ENCODE results near the gene ME1. TPM values are rescaled to one million over a fixed set of nuclear protein-coding genes. Genes with fewer than 3 reads are reported as not detected.
"Not testable (repeated sequence)": the region's sequence is repeated elsewhere in the genome, so short reads cannot be mapped to it uniquely, and the experiment has no call there.

The ME1 gene
- total RNA-seq, 1 donor from 2014 or later: 12.8 TPM

GRCh38 chr6:83343121-83343520 is 87.7 kb downstream of the ME1 start:
- DNase-seq (ENCODE audit: extremely low spot score in 2 of 2): no peak

GRCh38 chr6:83341765-83342164 is 89.1 kb downstream of the ME1 start:
- Histone ChIP-seq H3K36me3 (no peaks in the 10 kb centered on the region), H3K27me3 (no peaks in the 10 kb centered on the region), H3K4me1 (no peaks in the 10 kb centered on the region), H3K27ac (no peak overlapping the region), H3K9me3 (no peaks in the 10 kb centered on the region), H3K4me3 (no peak overlapping the region)
- no peak for DNase-seq (ENCODE audit: extremely low spot score in 2 of 2)
- intact Hi-C loops (cut with DNase I): no loop called here
- TF ChIP-seq, protein P1, sequence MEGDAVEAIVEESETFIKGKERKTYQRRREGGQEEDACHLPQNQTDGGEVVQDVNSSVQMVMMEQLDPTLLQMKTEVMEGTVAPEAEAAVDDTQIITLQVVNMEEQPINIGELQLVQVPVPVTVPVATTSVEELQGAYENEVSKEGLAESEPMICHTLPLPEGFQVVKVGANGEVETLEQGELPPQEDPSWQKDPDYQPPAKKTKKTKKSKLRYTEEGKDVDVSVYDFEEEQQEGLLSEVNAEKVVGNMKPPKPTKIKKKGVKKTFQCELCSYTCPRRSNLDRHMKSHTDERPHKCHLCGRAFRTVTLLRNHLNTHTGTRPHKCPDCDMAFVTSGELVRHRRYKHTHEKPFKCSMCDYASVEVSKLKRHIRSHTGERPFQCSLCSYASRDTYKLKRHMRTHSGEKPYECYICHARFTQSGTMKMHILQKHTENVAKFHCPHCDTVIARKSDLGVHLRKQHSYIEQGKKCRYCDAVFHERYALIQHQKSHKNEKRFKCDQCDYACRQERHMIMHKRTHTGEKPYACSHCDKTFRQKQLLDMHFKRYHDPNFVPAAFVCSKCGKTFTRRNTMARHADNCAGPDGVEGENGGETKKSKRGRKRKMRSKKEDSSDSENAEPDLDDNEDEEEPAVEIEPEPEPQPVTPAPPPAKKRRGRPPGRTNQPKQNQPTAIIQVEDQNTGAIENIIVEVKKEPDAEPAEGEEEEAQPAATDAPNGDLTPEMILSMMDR (IDR thresholded peaks at IDR 0.05): no peak
- no peak for TF ChIP-seq POLR2AphosphoS5 (IDR thresholded peaks at IDR 0.05; ENCODE audit: insufficient read depth in 1 of 2, low read depth in 1 of 2)
- TF ChIP-seq POLR2A (IDR thresholded peaks at IDR 0.05): no peak

More at GRCh38 chr6:83343121-83343520, 87.7 kb downstream of the ME1 start:
- no peaks in the 10 kb centered on the region for H3K9me3 ChIP-seq
- H3K4me3 ChIP-seq: no peak overlapping the region
- H3K27ac ChIP-seq: no peak overlapping the region
- TF ChIP-seq POLR2A (IDR thresholded peaks at IDR 0.05): no peak
- TF ChIP-seq, protein P1 (IDR thresholded peaks at IDR 0.05): no peak
- no peak for TF ChIP-seq POLR2AphosphoS5 (IDR thresholded peaks at IDR 0.05; ENCODE audit: insufficient read depth in 1 of 2, low read depth in 1 of 2)
- no peaks in the 10 kb centered on the region for H3K27me3 ChIP-seq
- no peaks in the 10 kb centered on the region for H3K36me3 ChIP-seq
- H3K4me1 ChIP-seq: no peaks in the 10 kb centered on the region
- intact Hi-C loops (cut with DNase I): no loop called here

- H3K4me1 ChIP-seq; H3K27ac ChIP-seq; H3K9me3 ChIP-seq; H3K27me3 ChIP-seq; H3K36me3 ChIP-seq; H3K4me3 ChIP-seq; DNase-seq (ENCODE audit: extremely low spot score in 2 of 2); intact Hi-C loops (cut with DNase I): not testable (repeated sequence)
Observed at GRCh38 chr6:83333916-83334315, 96.9 kb downstream of the ME1 start.

- TF ChIP-seq POLR2A (IDR thresholded peaks at IDR 0.05): no peak
- TF ChIP-seq, protein P1 (IDR thresholded peaks at IDR 0.05): no peak
- no peak for TF ChIP-seq POLR2AphosphoS5 (IDR thresholded peaks at IDR 0.05; ENCODE audit: insufficient read depth in 1 of 2, low read depth in 1 of 2)
- intact Hi-C loops (cut with DNase I): no loop called here
- Histone ChIP-seq H3K36me3 (no peaks in the 10 kb centered on the region), H3K27ac (no peak overlapping the region), H3K4me3 (no peak overlapping the region), H3K27me3 (no peaks in the 10 kb centered on the region), H3K9me3 (no peaks in the 10 kb centered on the region), H3K4me1 (no peaks in the 10 kb centered on the region)
- DNase-seq (ENCODE audit: extremely low spot score in 2 of 2): no peak
Observed at GRCh38 chr6:83333500-83333899, 97.4 kb downstream of the ME1 start.

- H3K9me3 ChIP-seq: no peaks in the 10 kb centered on the region
- TF ChIP-seq POLR2A (IDR thresholded peaks at IDR 0.05) (no peak), POLR2AphosphoS5 (IDR thresholded peaks at IDR 0.05; ENCODE audit: insufficient read depth in 1 of 2, low read depth in 1 of 2) (no peak)
- no peak overlapping the region for H3K4me3 ChIP-seq
- H3K27ac ChIP-seq: no peak overlapping the region
- H3K36me3 ChIP-seq: no peaks in the 10 kb centered on the region
- H3K4me1 ChIP-seq: no peaks in the 10 kb centered on the region
- no peak for DNase-seq (ENCODE audit: extremely low spot score in 2 of 2)
- H3K27me3 ChIP-seq: no peaks in the 10 kb centered on the region
- intact Hi-C loops (cut with DNase I): no loop called here
Observed at GRCh38 chr6:83314693-83315092, 116.2 kb downstream of the ME1 start.

- no peak for DNase-seq (ENCODE audit: extremely low spot score in 2 of 2)
- H3K4me1 ChIP-seq: no peaks in the 10 kb centered on the region
- no peak for TF ChIP-seq POLR2A (IDR thresholded peaks at IDR 0.05)
- no peak for TF ChIP-seq POLR2AphosphoS5 (IDR thresholded peaks at IDR 0.05; ENCODE audit: insufficient read depth in 1 of 2, low read depth in 1 of 2)
- TF ChIP-seq, protein P1 (IDR thresholded peaks at IDR 0.05): no peak
Observed at GRCh38 chr6:83313882-83314281, 117.0 kb downstream of the ME1 start.

More at GRCh38 chr6:83313882-83314281, 117.0 kb downstream of the ME1 start:
- Histone ChIP-seq H3K9me3 (no peaks in the 10 kb centered on the region), H3K36me3 (no peaks in the 10 kb centered on the region), H3K27me3 (no peaks in the 10 kb centered on the region), H3K4me3 (no peak overlapping the region), H3K27ac (no peak overlapping the region)
- intact Hi-C loops (cut with DNase I): no loop called here

Data from vagina (tissue), 2 donors.